ENCODE results near the gene ATXN7L3.

ATXN7L3 gene

DNA sequence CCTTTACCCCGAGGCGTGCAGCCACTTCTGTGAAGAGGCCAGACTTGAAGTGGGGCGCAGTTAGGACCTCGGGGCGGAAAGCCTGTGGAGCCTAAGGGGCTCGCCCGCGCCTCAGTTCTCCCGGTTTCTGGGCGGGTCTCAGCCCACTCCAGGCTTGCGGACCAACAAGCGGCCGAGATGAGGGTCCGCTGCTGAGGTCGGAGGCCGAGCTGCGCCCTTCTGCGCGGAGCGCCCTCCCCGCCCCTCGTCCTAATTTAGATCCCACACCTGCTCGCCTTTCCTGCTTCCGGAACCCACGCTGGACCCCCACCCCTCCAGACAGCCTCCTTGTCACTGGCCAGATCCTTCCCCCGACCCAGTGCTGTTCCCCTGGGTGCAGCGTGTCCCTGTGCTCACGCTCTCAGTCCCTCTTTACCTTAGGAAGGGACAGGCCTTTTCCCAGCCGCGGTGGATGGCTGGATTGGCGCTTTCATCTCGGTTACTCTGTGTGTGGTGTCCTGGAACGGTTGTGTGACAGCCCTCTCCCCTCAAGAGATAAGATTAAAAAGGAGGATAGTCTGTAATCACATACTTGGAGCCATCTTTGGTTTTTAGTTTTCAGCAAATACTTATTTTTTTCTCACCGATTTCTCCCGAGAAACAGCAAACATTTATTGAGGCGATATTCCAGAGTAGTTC is 933 bp upstream of the ATXN7L3 start:
- DNase-seq (ENCODE audit: low spot score) = peak; percentile 31

DNA sequence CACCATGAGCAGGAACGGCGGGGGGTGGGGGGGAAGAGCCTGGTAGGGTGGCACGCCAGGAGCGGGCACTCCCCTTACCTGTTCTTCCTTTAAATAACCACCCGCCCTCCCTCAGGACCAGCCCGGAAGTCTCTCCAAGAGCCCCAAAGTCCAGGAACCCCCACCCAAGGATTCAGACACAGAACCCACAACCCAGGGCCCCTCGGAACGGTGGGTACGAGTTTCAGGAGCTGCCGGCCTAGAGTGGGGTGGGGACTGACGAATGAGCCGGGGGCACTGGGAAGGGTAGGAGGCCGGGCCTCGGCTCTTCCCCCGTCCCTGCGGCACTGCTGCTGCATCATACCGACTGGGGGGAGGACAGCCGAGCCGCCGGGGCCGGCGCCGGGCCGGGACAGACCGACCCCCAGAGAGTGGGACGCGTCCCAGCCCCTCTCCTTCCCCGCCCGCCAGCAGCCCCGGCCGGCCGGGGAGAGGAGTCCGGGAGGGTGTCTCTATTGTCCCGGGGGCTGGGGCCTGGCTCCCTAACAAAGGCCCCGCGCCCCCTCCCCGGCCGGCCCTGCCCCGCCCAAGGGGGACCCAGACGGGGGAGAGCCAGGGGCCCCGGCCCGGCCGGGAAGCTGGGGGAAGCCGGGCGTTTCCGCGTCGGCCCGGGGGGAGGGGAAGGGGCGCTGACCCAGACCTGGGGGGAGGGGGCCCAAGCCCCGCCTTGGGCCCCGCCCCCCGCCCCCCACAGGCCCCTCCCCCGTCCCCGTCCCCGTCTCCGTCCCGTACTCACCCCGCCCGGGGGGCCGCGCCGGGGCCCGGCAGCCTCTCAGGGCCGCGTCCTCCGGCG is 747 bp downstream of the ATXN7L3 start:
- DNase-seq (ENCODE audit: low spot score) = peak; percentile 40

DNA sequence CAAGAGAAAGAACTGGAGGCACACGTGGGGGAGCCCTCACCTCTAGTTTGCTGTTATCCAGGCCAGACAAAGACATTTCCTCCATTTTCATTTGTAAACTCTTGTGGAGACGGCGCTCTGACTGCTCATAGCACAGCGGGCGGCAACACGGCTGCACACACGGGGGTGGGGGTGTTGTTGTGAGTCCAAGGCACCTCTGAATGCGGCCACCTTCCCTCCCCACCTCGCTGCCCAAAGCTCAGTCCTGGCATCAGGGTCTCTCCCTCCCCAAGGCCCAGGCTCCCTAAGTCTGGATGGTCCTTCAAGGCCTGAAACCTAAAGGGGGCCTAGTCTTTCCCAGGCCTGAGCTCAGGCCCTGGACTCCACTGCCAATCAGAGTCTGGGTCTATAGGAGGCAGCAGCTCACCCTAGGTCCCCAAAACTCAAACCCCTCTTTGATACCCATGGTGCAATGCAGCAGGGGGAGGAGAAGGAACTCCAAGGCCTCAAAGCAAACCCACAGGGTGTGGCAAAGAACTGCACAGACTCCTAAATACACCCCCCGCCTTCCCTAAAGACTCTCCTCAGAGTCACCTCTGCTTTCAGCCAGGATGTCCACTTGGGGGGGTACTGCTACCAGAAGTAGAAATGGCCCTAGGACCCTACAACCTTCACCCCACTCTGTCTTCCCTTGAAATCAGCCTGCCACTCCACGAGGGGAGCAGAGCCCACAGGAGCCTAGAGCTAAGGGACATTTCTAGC is 1.5 kb downstream of the ATXN7L3 start:
- peak; percentile 37 for DNase-seq (ENCODE audit: low spot score)

DNA sequence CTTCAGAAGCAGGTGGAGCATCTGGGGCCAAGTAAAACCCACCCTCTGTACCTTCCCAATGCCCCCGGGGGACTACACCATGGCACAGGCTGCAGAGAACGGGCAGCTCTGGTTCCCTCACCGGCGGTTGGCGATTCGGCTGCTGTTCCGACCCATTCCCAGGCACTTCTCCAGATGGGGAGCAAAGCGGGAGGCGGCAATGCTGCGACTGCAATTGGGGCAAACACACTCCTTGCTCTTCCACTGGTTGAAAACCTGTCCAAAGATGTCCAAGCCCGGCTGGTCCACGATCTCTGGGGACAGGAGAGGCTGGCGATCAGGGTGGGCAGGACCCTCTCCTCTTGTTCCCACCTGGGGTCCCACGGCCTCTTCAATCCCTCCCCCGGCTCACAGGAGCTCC is 2.6 kb downstream of the ATXN7L3 start:
- DNase-seq (ENCODE audit: low spot score) = no peak

DNA sequence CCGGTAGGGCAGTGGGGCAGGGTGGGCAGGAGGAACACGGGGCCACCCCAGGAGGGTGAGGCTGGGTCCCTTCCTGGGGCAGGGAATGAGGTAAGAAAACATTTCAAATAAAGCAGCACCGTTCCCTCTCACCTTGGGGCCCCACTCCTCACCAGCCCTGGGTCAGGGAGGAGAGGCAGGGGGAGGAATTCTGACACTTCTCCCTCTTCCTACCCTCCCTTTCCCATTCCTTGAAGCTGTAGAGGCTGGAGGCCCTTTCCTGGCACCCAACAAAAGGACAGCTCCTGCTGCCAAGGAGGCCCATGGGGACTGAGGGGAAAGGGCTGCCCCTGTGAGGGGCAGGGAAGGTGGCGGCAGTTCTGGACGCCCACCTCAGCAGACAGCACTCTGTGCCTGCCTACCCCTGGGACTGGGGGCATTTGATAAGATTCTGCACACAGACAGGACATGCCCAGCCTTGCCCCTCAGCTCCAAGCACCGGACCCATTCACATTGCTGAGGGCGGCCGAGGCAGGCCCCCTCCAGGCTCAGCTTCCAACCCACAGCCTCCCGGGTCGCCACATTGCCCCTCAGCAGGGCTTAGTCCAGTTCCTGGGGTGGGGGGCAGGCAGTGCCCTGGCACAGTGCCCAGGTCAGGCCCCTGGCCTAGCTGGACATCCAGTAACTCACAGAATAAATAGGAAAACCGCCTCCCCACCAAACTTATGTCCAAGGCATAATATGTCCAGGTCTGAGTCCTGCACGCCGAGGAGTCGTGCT is 6.2 kb downstream of the ATXN7L3 start:
- DNase-seq (ENCODE audit: low spot score) = no peak

DNA sequence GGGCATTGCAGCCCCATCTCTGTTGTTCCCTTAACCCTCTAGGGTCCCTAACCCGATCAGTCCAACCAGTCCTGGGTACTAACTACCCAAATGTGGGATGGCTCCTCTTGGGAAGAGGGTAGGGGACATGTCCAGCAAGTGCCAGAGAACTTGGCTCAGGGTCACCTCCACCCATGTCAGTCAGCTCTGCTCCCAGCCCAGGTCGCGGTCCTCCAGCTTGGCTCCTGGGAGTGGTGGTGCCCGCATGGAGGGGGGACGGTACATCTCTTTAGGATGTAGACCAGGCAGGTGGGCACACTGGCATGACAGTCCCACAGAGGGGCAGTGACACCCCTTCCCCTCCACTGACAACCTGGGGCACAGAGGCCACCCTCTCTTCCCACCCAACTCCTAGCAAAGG is 6.9 kb downstream of the ATXN7L3 start:
- DNase-seq (ENCODE audit: low spot score) = no peak

DNA sequence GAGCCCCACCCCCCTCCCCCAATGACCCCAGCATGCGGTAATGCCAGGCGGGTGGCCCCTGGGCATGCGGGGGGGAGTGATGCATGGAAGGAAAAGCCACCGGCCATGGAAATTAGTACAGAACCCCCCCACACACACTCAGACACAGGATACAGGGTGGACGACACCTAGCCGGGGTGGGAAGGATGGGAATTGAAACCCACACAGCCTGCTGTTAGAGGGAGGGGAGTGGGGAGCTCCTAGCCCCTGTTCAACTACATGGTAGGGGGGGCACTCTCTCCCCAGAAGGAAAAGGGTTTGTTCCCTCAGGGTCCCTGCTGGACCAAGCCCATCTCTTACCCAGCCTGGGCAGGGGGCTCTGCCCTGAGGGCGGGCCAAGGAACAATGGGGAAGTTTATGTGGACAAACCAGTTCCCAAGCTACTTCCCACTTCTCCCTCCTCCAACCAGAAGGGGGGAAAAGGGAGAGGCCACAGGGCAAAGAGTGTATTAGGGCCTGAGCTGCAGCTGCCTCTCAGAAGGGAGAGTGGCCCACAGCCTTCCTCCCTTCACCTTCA is 7.7 kb downstream of the ATXN7L3 start:
- no peak for DNase-seq (ENCODE audit: low spot score)

DNA sequence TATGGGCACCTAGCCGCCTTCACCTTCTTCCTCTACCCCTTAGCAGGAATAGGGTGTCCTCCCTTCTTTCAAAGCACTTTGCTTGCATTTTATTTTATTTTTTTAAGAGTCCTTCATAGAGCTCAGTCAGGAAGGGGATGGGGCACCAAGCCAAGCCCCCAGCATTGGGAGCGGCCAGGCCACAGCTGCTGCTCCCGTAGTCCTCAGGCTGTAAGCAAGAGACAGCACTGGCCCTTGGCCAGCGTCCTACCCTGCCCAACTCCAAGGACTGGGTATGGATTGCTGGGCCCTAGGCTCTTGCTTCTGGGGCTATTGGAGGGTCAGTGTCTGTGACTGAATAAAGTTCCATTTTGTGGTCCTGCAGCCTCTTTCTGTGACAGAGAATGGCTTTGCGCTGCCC is 8.3 kb downstream of the ATXN7L3 start:
- no peak for DNase-seq (ENCODE audit: low spot score)

DNA sequence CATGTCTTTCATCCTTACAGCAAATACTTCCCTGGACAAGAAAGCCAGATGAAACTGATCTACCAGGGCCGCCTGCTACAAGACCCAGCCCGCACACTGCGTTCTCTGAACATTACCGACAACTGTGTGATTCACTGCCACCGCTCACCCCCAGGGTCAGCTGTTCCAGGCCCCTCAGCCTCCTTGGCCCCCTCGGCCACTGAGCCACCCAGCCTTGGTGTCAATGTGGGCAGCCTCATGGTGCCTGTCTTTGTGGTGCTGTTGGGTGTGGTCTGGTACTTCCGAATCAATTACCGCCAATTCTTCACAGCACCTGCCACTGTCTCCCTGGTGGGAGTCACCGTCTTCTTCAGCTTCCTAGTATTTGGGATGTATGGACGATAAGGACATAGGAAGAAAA is 9.2 kb downstream of the ATXN7L3 start:
- DNase-seq (ENCODE audit: low spot score) = no peak

DNA sequence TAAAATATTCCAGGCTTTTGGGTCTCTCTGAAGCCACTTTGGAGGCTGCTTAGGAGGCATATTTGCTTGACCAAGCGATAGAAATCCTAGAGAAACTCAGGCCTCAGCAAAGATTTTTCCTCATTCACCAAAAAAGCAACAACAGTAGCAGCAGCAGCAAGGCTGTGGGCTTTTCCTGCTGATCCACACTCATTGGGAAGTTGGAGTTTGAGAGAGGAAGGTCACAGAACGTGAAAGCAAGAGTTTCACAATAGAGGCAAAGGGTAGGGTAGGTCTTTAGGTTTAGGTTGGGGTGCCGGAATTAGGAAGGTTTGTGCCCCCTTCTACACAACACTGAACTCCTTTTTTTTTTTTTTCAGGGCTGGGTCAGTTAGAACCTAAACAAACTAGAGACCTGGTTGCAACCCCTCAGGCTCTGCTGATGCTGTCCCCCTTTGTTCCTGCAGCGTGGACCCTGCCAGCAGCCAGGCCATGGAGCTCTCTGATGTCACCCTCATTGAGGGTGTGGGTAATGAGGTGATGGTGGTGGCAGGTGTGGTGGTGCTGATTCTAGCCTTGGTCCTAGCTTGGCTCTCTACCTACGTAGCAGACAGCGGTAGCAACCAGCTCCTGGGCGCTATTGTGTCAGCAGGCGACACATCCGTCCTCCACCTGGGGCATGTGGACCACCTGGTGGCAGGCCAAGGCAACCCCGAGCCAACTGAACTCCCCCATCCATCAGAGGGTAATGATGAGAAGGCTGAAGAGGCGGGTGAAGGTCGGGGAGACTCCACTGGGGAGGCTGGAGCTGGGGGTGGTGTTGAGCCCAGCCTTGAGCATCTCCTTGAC is 10.9 kb downstream of the ATXN7L3 start:
- DNase-seq (ENCODE audit: low spot score) = no peak

DNA sequence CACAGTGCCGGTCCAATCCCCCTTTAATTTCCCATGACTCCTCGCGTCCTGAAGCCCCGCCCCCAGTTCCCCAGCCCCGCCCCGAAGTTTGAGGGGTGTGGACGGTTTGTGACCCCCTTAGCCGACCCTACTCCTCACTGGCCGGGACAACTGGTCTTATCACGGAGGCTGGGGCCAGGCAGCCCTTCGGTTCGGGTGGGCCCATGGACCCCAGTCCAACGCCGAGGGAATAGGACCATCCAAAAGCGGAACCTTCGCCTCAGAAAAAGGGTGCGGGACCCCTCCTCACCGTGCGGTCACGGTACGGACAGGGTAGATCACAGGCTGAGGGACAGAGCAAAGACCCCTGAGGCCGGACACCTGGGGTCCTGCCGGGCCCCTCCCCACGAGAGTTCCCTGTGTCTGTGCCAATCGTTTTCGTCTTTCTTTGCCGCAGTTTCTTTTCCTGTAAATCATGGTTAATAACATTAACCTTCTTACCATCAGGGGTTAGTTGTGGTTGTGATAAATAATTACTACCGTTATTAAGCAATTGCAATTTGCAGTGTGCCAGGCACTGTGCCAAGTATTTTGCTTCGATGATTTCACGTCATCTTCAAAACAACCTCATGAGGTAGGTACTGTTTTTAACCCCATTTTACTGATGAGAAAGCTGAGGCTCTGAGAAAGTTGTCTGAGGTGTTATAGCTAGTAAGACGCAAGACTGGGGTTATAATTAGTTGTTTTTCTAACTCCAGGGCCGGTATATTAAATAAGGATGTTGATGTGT is 12.4 kb downstream of the ATXN7L3 start:
- DNase-seq (ENCODE audit: low spot score) = no peak

DNA sequence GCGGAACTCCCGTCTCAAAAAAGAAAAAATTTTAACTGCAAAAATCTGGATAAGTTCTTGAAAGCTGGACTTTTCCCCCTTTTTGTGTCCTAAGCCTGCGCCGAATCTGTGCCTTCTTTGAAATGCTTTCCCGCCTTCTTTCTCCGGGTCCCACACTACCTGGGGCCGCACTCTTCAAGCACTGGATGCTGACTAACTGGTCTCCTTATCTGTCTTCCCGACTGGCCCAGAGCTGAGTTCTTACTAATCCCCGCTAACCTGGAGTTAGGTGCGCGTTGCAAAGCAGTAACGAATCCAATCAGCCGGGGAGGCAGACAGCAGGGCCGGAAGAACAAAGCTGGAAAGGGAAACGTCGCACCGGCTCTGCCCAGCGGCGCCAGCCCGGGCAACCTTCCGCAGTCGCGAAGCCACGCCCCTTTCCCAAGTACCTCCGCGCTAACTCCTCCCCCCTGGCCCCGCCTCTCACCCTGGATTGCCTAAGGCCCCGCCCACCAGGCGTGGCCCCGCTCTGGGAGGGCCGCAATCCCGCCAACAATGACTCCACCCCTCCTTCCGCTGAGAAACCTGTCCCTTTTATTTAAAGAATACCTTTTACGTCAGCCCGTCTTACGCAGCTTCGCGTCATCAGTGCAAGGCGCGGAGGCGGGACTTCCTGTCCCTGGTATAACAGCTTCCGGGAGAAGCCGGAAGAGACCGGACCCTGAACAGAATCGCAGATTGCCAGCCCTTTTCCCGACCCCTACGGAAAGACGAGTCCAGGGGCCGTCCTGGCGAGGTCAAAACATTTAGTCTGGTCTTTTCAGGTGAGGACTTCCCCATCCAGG is 13.2 kb downstream of the ATXN7L3 start, which contains the start of gene TMUB2:
Gene TMUB2, plus strand, starts transcription at position 666 of the 824 bp plus-strand sequence. CDS start 737 bp downstream, outside the sequence.
- peak; percentile 100 for DNase-seq (ENCODE audit: low spot score)

DNA sequence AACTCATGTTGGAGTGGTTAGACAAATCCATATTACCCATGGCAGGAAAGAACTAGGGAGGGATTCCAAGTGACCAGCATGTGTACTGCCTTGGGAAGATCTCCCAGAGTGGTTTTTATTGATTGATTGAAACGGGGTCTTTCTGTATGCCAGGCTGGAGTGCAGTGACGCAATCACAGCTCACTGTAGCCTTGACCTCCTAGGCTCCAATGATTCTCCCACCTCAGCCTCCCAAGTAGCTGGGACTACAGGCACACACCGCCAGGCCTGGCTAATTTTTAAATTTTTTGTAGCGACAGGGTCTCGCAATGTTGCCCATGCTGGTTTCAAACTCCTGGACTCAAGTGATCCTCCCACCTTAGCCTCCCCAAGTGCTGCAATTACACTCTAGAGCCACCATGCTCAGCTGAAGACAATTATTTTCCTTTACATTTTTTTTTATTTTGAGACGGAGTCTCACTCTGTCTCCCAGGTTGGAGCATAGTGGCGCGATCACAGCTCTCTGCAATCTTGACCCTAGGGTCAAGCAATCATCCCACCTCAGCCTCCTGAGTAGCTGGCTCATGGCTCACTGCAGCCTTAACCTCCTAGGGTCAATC is 15.4 kb downstream of the ATXN7L3 start:
- DNase-seq (ENCODE audit: low spot score) = no peak

DNA sequence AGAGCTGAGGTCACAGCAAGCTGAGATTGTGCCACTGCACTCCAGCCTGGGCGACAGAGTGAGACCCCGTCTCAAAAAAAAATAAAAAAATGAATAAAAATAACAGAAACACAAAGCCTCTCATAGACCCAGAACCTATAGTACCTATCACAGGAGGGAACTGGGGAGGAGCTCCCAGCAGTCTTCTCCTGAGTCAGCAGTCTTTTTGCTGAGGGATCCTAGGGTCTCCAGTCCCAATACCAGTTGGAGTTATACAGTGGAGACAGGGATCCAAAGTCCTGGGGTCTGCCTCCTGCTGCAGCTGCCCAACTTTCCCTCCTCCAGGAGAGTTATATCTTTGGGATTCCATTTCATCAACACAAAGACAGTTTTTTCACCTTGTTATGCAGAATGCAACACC is 16.7 kb downstream of the ATXN7L3 start:
- no peak for DNase-seq (ENCODE audit: low spot score)

DNA sequence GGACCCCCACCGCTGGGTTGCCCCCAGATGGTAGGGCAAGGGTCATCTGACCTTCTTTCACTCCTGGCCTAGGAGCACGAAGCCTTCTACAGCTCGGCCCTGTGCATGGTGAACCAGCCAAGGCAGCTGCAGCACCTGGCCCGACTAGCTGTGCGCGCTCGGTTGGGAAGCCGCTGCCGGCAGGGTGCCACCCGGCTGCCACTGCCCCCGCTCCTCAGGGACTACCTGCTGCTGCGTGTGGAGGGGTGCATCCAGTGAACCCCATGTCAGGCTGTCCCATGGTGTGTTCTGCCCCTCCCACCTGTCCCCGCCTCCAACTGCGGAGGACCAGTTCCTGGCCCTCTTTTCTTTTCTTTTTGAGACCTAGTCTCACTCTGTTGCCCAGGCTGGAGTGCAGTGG is 21.6 kb downstream of the ATXN7L3 start:
- DNase-seq (ENCODE audit: low spot score) = no peak

DNA sequence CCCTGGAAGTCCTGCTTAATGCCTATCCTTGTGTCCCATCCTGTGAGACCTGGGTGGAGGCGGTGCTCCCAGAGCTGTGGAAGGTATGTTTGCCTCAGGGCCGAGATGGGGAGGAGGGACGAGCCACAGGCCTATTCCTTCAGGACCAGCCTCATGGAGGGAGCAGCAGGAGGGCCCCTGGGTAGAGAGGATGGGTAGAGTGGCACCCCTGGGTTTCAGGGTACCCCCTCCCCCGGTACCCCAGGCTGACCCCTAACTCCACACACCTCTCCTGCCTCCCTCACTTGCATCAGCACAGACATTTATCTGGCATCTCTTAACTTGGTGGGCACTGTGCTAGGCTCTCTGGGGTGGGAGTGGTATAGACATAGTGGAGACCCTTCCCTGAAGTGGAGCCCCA is 22.0 kb downstream of the ATXN7L3 start:
- DNase-seq (ENCODE audit: low spot score) = no peak

DNA sequence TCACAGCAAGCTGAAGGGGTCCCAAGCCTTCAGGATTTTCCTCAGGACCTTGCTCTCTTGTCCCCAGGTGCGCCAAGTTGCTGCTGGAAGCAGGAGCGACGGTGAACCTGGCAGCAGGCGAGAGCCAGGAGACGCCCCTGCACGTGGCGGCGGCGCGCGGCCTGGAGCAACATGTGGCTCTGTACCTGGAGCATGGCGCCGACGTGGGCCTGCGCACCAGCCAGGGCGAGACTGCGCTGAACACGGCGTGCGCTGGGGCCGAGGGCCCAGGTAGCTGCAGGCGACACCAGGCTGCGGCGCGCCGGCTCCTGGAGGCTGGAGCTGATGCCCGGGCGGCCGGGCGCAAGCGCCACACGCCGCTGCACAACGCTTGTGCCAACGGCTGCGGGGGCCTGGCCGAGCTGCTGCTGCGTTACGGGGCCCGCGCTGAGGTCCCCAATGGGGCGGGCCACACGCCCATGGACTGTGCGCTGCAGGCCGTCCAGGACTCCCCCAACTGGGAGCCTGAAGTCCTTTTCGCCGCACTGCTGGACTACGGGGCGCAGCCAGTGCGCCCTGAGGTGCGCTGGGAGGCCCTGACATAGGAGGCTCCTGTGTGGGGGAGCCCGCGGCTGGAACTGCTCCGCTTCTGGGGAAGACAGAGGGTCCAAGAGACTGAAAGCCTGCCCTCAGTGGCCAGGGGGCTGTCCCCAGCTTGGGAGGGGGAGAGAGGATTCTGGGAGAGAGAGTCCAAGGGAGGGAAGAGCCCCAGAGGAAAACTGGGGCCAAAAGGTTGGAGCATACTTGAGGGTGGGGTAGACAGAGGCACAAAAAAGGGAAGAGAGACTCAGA is 22.8 kb downstream of the ATXN7L3 start:
- DNase-seq (ENCODE audit: low spot score) = no peak

DNA sequence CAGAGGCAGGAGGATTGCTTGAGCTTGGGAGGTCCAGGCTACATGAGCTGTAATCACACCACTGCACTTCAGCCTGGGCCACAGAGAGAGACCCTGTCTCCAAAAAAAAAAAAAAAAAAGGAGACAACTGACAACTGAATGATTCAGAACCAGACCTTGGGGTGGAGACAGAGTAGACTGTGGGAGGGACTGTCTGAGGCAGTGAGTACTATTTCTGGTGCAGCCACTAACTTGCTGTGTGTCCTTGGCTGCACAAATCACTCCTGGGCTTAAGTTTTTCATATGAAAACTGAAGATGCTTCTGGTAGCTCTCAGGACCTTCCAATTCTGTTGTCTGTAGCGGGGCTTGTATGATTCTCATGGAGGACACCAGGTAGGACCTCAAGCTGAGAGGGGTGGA is 23.4 kb downstream of the ATXN7L3 start:
- DNase-seq (ENCODE audit: low spot score) = no peak

Data from Ammon's horn (tissue), 1 donor.